ENCODE results near the gene REST.
"Not testable (repeated sequence)": the region's sequence is repeated elsewhere in the genome, so short reads cannot be mapped to it uniquely, and the experiment has no call there.

Gene REST

DNA sequence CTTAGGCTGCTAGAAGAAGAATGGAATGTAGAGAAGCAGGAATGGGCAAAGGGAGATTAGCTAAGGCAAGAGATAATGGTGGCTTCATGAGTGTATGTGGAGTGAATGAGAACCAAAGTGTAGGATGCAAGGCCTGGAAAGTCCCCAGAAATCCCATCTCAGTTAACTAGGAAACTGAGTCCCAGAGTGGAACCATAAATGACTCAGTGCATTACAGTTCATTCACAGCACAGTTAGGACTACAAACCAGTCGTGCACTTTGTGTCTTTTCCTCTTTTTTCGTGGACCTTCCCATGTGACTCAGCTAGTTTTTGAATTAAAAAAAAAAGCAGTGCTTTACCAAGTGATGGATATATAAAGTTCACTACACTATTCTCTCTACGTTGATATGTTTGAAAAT lies 27.7 kb upstream of the REST start:
- H3K36me3 ChIP-seq (ENCODE audit: control insufficient read depth in 5 of 5, insufficient read depth in 5 of 5, low read length in 5 of 5) = no peaks in the 10 kb centered on the region

DNA sequence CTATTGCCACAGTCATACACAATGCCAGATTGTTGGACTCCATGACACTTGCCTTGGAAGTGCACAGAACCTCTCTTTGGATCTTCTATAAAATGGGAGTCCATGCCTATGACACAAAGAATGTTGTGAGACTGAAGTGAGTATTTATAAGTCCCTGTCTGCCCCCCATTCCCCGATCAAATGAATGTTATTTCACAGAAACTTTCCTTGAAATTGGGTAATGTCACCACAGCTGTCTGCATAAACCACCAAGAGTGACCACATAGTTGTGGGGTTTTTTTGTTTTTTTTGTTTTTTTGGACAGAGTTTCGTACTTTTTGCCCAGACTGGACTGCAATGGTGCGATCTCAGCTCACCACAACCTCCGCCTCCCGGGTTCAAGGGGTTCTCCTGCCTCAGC lies 27.1 kb upstream of the REST start:
- Histone ChIP-seq H3K9ac (ENCODE audit: low read length in 5 of 5) (no peak overlapping the region), H3K4me1 (ENCODE audit: control insufficient read depth in 5 of 5, insufficient read depth in 5 of 5, low read length in 5 of 5) (no peaks in the 10 kb centered on the region)

More for the DNA sequence above, 27.7 kb upstream of the REST start:
- Histone ChIP-seq H3K27ac (ENCODE audit: low read depth, low read length) (no peak overlapping the region), H3K4me3 (ENCODE audit: low read depth in 1 of 5, low read length in 5 of 5) (no peak overlapping the region), H3K9ac (ENCODE audit: low read length in 5 of 5) (no peak overlapping the region), H3K4me1 (ENCODE audit: control insufficient read depth in 5 of 5, insufficient read depth in 5 of 5, low read length in 5 of 5) (peaks cover 0 to under 1% (median 0%) of the 10 kb centered on the region in 5 donors), H3K27me3 (ENCODE audit: control insufficient read depth in 5 of 5, insufficient read depth in 4 of 5, low read length in 5 of 5) (no peaks in the 10 kb centered on the region), H3K9me3 (ENCODE audit: control insufficient read depth in 5 of 5, low read length in 5 of 5) (no peaks in the 10 kb centered on the region)

DNA sequence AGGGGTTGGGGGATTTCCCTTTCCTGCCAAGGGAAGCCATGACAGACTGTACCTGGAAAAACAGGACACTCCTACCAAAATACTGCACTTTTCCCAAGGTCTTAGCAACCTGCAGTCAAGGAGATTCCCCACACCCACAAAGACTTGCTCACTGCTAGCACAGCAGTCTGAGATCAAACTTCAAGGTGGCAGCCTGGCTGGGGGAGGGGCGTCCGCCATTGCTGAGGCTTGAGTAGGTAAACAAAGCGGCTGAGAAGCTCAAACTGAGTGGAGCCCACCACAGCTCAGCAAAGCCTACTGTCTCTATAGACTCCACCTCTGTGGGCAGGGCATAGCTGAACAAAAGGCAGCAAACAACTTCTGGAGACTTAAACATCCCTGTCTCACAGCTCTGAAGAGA lies 23.2 kb upstream of the REST start:
- H3K4me1 ChIP-seq (ENCODE audit: control insufficient read depth in 5 of 5, insufficient read depth in 5 of 5, low read length in 5 of 5); H3K27ac ChIP-seq (ENCODE audit: low read depth, low read length); H3K9ac ChIP-seq (ENCODE audit: low read length in 5 of 5); H3K27me3 ChIP-seq (ENCODE audit: control insufficient read depth in 5 of 5, insufficient read depth in 4 of 5, low read length in 5 of 5); H3K9me3 ChIP-seq (ENCODE audit: control insufficient read depth in 5 of 5, low read length in 5 of 5); H3K36me3 ChIP-seq (ENCODE audit: control insufficient read depth in 5 of 5, insufficient read depth in 5 of 5, low read length in 5 of 5); H3K4me3 ChIP-seq (ENCODE audit: low read depth in 1 of 5, low read length in 5 of 5): not testable (repeated sequence)

More for the DNA sequence above, 27.1 kb upstream of the REST start:
- Histone ChIP-seq H3K27me3 (ENCODE audit: control insufficient read depth in 5 of 5, insufficient read depth in 4 of 5, low read length in 5 of 5) (no peaks in the 10 kb centered on the region), H3K36me3 (ENCODE audit: control insufficient read depth in 5 of 5, insufficient read depth in 5 of 5, low read length in 5 of 5) (no peaks in the 10 kb centered on the region), H3K9me3 (ENCODE audit: control insufficient read depth in 5 of 5, low read length in 5 of 5) (no peaks in the 10 kb centered on the region), H3K4me3 (ENCODE audit: low read depth in 1 of 5, low read length in 5 of 5) (no peak overlapping the region), H3K27ac (ENCODE audit: low read depth, low read length) (no peak overlapping the region)

DNA sequence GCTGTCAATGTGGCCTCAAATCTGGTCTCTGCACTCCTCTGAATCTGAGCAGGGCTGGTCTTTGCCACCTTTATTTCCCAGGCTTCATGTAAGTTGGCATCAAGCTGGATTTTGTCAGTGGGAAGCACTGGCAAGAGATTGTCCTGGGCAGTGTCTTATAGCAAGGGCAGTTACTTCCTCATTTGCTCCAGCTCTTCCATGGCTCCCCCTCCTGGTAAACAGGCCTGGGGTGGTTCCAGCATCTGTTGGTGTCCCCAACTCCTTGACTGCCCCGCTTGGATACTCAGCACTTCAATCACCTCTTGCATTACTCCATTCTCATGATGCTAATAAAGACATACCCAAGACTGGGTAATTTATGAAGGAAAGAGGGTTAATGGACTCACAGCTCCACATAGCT lies 15.0 kb upstream of the REST start:
- H3K9me3 ChIP-seq (ENCODE audit: control insufficient read depth in 5 of 5, low read length in 5 of 5) = no peaks in the 10 kb centered on the region
- peaks cover 0 to 3% (median 0%) of the 10 kb centered on the region in 5 donors for H3K4me1 ChIP-seq (ENCODE audit: control insufficient read depth in 5 of 5, insufficient read depth in 5 of 5, low read length in 5 of 5)
- H3K4me3 ChIP-seq (ENCODE audit: low read depth in 1 of 5, low read length in 5 of 5) = no peak overlapping the region
- no peaks in the 10 kb centered on the region for H3K27me3 ChIP-seq (ENCODE audit: control insufficient read depth in 5 of 5, insufficient read depth in 4 of 5, low read length in 5 of 5)
- no peak overlapping the region for H3K9ac ChIP-seq (ENCODE audit: low read length in 5 of 5)
- no peak overlapping the region for H3K27ac ChIP-seq (ENCODE audit: low read depth, low read length)
- no peaks in the 10 kb centered on the region for H3K36me3 ChIP-seq (ENCODE audit: control insufficient read depth in 5 of 5, insufficient read depth in 5 of 5, low read length in 5 of 5)

DNA sequence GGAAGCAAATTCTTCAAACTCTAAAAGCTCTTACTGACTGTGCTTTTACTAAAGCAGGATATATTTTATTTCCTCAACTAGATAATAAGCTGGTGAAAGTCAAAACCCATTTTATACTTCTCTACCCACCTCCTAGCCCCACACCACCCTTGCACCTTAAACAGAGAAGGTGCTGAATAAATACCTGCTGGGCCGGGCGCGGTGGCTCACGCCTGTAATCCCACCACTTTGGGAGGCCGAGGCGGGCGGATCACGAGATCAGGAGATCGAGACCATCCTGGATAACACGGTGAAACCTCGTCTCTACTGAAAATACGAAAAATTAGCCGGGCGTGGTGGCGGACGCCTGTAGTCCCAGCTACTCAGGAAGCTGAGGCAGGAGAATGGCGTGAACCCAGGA lies 9.9 kb upstream of the REST start:
- H3K9me3 ChIP-seq (ENCODE audit: control insufficient read depth in 5 of 5, low read length in 5 of 5); H3K36me3 ChIP-seq (ENCODE audit: control insufficient read depth in 5 of 5, insufficient read depth in 5 of 5, low read length in 5 of 5); H3K4me1 ChIP-seq (ENCODE audit: control insufficient read depth in 5 of 5, insufficient read depth in 5 of 5, low read length in 5 of 5); H3K27me3 ChIP-seq (ENCODE audit: control insufficient read depth in 5 of 5, insufficient read depth in 4 of 5, low read length in 5 of 5); H3K4me3 ChIP-seq (ENCODE audit: low read depth in 1 of 5, low read length in 5 of 5); H3K27ac ChIP-seq (ENCODE audit: low read depth, low read length); H3K9ac ChIP-seq (ENCODE audit: low read length in 5 of 5): not testable (repeated sequence)

DNA sequence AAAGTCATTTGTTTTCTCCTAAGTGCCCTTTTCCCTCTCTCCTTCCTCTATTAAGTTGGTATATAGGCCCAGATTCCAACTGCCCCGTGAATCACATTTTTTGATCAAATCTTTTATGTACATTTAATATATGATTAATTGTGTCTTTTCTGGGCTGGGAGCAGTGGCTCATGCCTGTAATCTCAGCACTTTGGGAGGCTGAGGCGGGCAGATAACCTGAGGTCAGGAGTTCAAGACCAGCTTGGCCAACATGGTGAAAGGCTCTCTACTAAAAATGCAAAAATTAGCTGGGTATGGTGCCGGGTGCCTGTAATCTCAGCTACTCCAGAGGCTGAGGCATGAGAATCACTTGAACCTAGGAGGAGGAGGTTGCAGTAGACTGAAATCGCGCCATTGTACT lies 7.5 kb upstream of the REST start:
- not testable (repeated sequence) for H3K27me3 ChIP-seq (ENCODE audit: control insufficient read depth in 5 of 5, insufficient read depth in 4 of 5, low read length in 5 of 5); H3K9ac ChIP-seq (ENCODE audit: low read length in 5 of 5); H3K36me3 ChIP-seq (ENCODE audit: control insufficient read depth in 5 of 5, insufficient read depth in 5 of 5, low read length in 5 of 5); H3K4me3 ChIP-seq (ENCODE audit: low read depth in 1 of 5, low read length in 5 of 5); H3K9me3 ChIP-seq (ENCODE audit: control insufficient read depth in 5 of 5, low read length in 5 of 5); H3K4me1 ChIP-seq (ENCODE audit: control insufficient read depth in 5 of 5, insufficient read depth in 5 of 5, low read length in 5 of 5); H3K27ac ChIP-seq (ENCODE audit: low read depth, low read length)

DNA sequence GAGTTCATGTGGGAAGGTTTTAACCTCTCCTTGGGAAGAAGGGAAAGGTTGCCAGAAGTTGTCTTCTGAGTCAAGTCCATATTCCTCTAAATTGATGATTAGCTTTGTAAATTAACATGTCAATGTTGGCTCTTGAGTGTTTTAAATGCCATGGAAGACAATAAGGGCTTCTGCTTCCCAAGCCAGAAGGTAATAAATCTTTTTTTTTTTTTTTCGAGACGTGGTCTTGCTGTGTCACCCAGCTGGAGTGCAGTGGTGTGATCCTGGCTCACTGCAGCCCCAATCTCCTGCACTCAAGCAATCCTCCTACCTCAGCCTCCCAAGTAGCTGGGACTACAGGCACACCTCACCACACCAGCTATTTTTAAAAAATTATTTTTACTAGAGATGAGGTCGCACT lies 5.0 kb upstream of the REST start:
- Histone ChIP-seq H3K36me3 (ENCODE audit: control insufficient read depth in 5 of 5, insufficient read depth in 5 of 5, low read length in 5 of 5) (no peaks in the 10 kb centered on the region), H3K27me3 (ENCODE audit: control insufficient read depth in 5 of 5, insufficient read depth in 4 of 5, low read length in 5 of 5) (no peaks in the 10 kb centered on the region), H3K9ac (ENCODE audit: low read length in 5 of 5) (no peak overlapping the region), H3K4me1 (ENCODE audit: control insufficient read depth in 5 of 5, insufficient read depth in 5 of 5, low read length in 5 of 5) (peaks cover 0 to 14% (median 11%) of the 10 kb centered on the region in 5 donors), H3K27ac (ENCODE audit: low read depth, low read length) (no peak overlapping the region), H3K4me3 (ENCODE audit: low read depth in 1 of 5, low read length in 5 of 5) (no peak overlapping the region), H3K9me3 (ENCODE audit: control insufficient read depth in 5 of 5, low read length in 5 of 5) (no peaks in the 10 kb centered on the region)

DNA sequence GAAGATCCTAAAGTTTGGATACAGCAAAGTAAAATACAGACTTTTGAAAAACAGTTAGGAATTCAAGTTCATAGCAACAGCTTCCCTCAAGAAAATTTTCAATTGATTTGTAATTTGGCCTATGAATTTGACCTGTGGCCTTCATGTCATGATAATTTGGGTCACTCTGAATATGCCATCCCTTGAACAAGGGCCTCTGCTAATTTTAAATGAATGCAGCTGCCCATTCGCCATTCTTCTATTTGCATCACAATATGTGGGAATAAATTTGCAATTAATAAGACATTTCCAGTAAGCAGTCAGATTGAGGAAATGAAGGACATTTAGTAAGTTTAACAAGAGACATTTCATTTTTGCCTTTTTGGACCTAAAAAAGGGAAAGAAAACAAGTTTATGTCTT lies 1.9 kb upstream of the REST start:
- H3K27me3 ChIP-seq (ENCODE audit: control insufficient read depth in 5 of 5, insufficient read depth in 4 of 5, low read length in 5 of 5) = no peaks in the 10 kb centered on the region
- H3K27ac ChIP-seq (ENCODE audit: low read depth, low read length) = no peak overlapping the region
- no peak overlapping the region for H3K9ac ChIP-seq (ENCODE audit: low read length in 5 of 5)
- H3K4me3 ChIP-seq (ENCODE audit: low read depth in 1 of 5, low read length in 5 of 5) = no peak overlapping the region
- no peaks in the 10 kb centered on the region for H3K9me3 ChIP-seq (ENCODE audit: control insufficient read depth in 5 of 5, low read length in 5 of 5)
- H3K4me1 ChIP-seq (ENCODE audit: control insufficient read depth in 5 of 5, insufficient read depth in 5 of 5, low read length in 5 of 5) = peaks cover 0 to 32% (median 27%) of the 10 kb centered on the region in 5 donors
- H3K36me3 ChIP-seq (ENCODE audit: control insufficient read depth in 5 of 5, insufficient read depth in 5 of 5, low read length in 5 of 5) = no peaks in the 10 kb centered on the region

DNA sequence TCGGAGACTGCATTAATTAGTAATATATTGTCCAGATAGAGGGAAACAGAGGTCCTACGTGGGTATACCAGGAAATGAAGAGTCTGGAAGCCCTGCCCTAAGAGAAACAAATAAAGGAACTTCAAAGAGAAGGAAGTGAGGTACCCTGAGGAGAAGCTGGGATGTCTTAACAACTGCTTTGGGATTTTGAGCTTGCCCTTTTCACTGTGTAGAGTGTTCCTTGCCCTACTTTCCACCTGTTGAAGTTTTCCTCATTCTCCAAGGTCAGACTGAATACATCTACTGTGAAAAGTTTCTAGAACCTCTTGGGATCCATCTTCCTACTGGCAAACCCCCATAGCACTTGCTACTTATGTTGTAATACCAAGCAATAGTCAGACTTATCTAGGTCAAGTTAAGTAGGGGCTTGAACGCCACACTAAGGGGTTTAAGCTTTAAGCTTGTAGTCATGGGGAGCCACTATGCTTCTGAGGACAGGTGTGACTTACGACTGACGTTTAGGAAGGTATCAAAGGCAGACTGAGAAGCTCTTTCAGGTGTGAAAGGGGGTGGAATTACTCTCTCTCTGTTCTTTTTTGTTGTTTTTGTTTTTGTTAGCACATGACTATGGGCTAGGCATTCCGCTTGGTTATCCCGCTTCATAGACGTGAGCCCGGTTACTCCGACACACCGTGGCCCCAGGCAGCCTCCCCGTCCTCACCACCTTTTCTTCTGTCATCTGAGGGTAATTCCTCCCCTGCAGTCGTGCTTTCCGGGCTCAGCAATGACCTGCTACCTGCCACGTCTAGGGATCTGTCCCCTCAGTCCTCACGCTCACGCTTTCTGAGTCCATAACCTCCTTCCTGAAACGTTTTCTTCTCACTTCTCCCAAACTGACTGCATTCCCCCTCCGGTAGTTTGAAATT lies 959 bp upstream of the REST start:
- Histone ChIP-seq H3K4me1 (ENCODE audit: control insufficient read depth in 5 of 5, insufficient read depth in 5 of 5, low read length in 5 of 5) (peaks cover 0 to 41% (median 32%) of the 10 kb centered on the region in 5 donors), H3K27ac (ENCODE audit: low read depth, low read length) (peak overlapping the region; percentile 8), H3K4me3 (ENCODE audit: low read depth in 1 of 5, low read length in 5 of 5) (peak overlapping the region; percentile 63 to 85 (median 69)), H3K9ac (ENCODE audit: low read length in 5 of 5) (peak overlapping the region in 3 of 5 donors; percentile 64 to 66 (median 66)), H3K27me3 (ENCODE audit: control insufficient read depth in 5 of 5, insufficient read depth in 4 of 5, low read length in 5 of 5) (no peaks in the 10 kb centered on the region), H3K36me3 (ENCODE audit: control insufficient read depth in 5 of 5, insufficient read depth in 5 of 5, low read length in 5 of 5) (peaks cover 0 to 3% (median 0%) of the 10 kb centered on the region in 5 donors), H3K9me3 (ENCODE audit: control insufficient read depth in 5 of 5, low read length in 5 of 5) (no peaks in the 10 kb centered on the region)

DNA sequence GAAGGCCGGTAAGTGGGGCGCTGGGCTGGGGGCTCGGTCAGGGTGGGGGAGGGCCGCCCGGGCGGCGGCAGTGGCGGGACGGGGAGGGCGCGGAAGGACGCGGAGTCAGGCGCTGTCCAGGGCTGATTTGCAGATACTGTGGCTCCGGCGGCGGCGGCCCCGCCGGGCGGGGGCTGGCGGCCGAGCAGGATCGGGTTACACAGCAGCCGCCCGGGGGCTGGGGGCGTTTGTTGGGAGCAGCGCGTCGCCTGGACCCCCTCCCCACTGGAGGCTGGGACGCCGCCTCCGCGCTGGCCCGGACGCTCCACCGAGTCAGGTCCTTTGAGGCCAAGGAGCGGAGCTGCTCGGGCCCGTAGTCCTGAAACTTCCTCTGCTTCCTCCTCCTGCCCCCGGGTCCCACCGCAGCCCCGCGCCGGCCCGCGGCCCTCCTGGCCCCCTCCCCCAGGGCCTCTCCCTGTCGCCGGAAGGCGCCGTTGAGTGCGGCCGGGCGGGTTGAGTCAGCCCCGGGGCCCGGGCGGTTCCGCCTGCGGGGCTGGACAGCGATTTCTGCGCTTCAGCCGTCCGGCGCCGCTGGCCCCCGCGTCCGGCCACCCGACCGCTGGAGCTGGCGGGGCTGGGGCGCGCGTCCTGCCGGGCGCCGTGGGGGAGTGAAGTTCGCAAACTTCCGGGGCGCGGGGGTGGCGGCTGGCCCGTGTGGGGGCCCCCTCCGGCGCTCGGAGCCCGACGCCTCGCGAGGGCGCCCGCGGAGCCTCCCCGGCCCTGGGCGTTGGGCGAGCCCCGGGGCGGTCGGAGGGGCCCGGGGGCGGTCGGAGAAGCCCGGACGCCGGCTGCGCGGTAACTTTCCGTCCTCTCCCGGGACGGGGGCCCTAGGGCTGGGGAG lies 746 bp downstream of the REST start:
- Histone ChIP-seq H3K27ac (ENCODE audit: low read depth, low read length) (peak overlapping the region; percentile 96), H3K9ac (ENCODE audit: low read length in 5 of 5) (peak overlapping the region; percentile 71 to 85 (median 77)), H3K27me3 (ENCODE audit: control insufficient read depth in 5 of 5, insufficient read depth in 4 of 5, low read length in 5 of 5) (no peaks in the 10 kb centered on the region), H3K36me3 (ENCODE audit: control insufficient read depth in 5 of 5, insufficient read depth in 5 of 5, low read length in 5 of 5) (peaks cover 0 to 4% (median 0%) of the 10 kb centered on the region in 5 donors), H3K4me1 (ENCODE audit: control insufficient read depth in 5 of 5, insufficient read depth in 5 of 5, low read length in 5 of 5) (peaks cover 0 to 52% (median 39%) of the 10 kb centered on the region in 5 donors), H3K4me3 (ENCODE audit: low read depth in 1 of 5, low read length in 5 of 5) (peak overlapping the region; percentile 84 to 94 (median 87)), H3K9me3 (ENCODE audit: control insufficient read depth in 5 of 5, low read length in 5 of 5) (no peaks in the 10 kb centered on the region)
